Measurements from ENCODE around the gene RBBP5.
"Not testable (repeated sequence)": the region's sequence is repeated elsewhere in the genome, so short reads cannot be mapped to it uniquely, and the experiment has no call there.

The RBBP5 gene, protein sequence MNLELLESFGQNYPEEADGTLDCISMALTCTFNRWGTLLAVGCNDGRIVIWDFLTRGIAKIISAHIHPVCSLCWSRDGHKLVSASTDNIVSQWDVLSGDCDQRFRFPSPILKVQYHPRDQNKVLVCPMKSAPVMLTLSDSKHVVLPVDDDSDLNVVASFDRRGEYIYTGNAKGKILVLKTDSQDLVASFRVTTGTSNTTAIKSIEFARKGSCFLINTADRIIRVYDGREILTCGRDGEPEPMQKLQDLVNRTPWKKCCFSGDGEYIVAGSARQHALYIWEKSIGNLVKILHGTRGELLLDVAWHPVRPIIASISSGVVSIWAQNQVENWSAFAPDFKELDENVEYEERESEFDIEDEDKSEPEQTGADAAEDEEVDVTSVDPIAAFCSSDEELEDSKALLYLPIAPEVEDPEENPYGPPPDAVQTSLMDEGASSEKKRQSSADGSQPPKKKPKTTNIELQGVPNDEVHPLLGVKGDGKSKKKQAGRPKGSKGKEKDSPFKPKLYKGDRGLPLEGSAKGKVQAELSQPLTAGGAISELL

DNA sequence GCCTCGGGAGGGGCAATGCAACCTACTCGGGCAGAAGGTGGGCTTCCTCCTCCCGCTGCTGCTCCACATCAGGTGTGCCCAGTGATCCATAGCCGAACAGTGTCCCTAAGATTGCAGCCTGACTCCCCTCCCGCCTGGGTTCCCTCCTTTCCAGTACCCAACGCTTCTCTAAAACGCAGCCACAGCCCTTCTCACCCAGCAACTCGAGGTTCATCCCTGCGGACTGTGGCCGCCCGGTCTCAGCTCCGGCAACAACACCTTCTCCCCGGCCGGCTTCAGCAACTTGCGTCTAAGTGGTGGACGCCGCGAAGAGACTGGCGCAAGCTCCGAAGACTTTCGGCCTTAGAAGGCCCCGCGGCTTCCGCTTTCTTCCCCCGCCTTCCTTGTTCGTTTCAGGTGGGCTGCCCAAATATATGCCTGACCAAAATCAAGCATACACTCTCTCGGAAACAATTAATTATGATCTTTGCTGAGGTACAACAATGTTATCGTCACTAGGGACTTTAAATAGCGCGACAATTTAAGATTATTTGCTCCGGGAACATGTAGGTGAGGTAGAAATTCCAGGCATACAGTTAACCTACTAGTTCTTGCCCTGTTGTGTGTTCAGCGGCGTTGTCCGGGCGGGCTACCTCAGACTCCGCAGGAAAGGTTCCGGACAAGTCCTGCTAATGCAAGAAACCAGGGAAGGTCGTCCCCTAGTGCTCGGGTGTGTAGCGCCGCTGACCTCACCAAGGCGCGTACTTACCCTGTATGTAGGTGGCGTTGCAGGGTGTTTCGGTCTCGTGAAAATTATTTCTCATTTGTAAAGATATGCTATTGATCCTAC, at the start of gene RBBP5:
TSS of gene RBBP5 (minus strand) at position 319 of the 829 bp plus-strand sequence. CDS start at position 214, 105 bp downstream.
- in situ Hi-C loops (cut with MboI; ENCODE audit: low sequenced_read_pairs), result no loop called here

DNA sequence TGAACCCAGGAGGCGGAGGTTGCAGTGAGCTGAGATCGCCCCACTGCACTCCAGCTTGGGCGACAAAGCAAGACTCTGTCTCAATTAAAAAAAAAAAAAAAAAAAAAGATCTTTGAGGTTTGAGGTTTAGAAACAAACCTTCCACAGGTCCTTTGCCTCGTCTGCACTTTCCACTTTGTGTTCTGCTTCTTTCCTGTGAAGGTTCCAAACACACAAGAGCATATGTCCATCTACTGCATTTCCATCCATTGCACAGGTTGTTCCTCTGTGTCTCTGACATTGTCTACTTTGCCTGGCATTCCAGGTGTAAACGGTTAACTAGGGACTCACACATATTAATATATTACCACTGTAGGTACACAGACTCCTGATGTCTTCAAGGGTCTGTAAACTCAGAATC, 49.6 kb upstream of the RBBP5 start:
- in situ Hi-C loops (cut with MboI; ENCODE audit: low sequenced_read_pairs), result no loop called here

DNA sequence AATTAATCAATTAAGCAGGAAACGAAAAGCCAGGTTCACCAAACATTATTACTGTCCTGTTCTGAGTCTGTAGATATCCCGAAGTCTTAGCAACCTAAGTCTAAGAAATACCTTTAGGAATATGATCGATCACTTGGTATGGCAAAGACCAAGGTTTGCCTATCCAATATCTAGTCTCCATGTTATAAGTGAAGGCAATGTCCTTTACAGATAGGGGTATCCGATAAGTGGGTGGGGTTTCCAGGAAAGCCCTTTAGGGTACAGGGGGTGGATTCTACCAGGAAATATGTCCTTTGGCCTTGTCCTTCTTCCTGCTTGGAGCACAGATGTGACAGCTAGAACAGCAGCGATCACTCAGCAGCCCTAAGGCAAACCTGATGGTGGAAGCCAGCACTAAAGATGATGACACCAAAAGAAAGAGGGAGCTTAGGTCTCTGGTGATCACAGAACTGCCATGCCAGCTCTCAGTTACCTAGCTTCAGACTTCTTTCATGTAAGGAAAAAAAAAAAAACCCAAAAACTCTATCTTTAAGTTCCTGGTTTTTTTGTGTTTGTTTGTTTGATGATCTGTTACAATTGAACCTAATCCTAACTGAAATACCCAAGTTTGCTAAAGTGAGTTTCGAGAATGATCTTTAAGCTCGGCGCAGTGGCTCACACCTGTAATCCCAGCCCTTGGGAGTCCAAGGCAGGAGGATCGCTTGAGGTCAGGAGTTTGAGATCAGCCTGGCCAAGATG, 48.9 kb upstream of the RBBP5 start:
- in situ Hi-C loops (cut with MboI; ENCODE audit: low sequenced_read_pairs), result no loop called here

DNA sequence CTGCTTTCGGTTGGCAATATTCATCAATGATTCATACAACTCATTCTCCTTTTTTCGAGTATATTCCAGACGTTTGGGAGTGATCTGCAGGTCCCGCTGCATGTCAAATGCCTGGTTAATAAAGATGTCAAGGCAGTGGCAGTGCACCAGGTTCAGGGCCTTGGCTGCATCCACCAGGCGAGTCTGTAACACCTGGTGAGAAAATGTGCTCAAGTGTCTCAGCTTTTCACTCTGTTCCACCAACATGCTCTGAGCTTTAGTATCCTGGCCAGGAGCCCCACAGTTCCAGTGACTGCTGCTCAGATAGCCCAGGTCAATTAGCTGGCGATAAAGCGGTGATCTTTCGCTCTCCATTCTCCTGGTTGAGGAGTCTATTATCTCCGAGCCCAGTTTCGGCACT, 47.5 kb upstream of the RBBP5 start:
- in situ Hi-C loops (cut with MboI; ENCODE audit: low sequenced_read_pairs), result no loop called here

DNA sequence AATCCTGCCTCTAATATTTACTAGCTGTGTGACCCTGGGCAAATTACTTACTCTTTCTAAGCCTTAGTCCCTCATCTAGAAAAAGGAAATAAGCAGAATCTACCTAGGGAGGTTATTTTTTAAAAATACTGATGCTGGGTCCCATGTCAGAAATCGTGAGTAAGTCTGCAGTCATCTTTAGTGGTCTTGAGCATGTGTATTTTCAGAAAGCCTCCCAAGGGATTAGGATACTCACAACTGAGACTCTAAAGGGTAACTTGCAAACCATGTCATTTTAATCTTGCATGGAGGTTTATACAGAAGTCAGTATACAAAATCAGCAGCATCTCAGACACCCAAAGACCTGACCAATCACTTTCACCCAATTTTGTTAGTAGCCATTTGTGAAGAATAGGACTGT, 46.5 kb upstream of the RBBP5 start:
- in situ Hi-C loops (cut with MboI; ENCODE audit: low sequenced_read_pairs), result no loop called here

DNA sequence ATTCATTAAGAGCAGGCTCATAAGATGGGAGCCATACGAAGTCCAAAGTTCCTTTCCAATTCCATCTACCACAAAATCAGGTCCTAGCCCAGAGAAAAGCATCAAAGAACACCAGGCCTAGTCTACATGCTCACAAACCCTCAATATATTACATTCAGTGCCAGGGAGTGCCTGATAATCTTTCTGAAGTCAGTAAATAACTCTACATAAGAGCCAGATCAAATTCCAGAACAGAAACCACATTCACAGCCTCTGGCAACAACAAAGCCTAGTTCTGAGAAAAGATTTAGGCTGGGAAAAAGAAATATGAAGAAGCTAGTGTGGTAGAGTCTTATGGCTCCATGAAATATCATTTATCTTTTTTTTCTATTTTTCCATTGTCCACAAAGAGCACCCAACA, 40.5 kb upstream of the RBBP5 start:
- in situ Hi-C loops (cut with MboI; ENCODE audit: low sequenced_read_pairs), result no loop called here

DNA sequence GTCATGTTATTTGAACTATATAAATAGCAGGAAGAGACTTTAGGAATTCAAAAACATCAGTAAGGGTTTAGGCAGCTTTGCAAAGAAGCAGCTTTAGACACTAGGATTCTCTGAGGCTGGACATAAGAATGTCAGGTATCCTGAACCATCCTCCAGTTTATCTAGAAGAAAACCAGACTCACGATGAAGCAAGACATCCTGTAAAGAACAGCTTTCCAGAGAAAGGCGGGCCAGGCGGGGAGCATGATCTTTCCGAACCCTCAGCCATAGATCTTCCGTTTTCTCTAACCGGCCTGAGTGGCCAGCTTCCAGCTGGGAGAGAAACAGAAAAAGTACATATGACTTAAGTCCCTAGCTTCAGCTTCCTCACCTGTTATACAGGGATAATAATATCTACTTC, 39.3 kb upstream of the RBBP5 start:
- in situ Hi-C loops (cut with MboI; ENCODE audit: low sequenced_read_pairs), result no loop called here

DNA sequence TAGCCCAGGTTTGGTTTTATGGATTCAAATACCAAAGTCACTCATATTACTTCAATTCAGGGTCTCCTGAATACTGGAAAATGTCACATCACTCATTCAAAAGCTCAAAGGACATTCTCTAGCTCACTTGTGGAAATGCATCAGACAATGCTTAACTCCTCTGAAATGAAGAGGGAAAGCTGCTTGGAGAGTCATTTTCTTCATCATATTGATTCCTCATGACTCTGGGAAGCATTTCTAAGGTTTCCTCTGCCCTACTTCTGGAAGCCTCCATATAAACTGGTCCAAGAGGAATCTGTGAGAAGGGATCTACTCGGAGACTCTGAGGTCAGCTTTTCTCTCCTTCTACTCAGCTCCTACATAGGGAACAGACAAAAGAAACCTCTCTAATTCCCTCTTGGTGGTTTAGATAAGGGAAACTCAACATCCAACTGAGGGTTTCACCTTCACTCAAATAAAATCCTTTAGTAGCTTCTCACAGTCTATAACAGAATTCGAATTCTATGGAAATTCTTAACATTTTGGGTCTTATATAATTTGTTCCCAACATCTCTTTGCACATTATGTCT, 36.4 kb upstream of the RBBP5 start:
- in situ Hi-C loops (cut with MboI; ENCODE audit: low sequenced_read_pairs), result no loop called here

DNA sequence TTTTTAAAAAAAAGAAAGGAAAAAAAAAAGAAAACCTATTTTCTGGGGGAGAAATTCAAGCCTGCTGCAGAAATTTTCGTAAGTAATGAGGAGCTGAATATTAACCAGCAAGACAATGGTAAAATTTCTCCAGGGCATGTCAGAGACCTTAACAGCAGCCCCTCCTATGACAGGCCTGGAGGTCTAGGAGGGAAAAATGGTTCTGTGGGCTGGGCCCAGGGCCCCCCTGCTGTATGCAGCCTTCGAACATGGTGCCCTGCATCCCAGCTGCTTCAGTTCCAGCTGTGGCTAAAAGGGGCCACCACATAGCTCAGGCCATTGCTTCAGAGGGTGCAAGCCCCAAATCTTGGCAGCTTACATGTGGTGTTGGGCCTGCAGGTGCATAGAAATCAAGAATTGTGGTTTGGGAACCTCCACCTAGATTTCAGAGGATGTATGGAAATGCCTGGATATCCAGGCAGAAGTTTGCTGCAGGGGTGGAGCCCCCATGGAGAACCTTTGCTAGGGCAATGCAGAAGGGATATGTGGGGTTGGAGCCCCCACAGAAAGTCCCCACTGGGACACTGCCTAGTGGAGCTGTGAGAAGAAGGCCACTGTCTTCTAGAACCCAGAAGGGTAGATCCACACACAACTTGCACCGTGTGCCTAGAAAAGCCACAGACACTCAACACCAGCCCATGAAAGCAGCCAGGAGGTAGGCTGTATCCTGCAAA, 34.0 kb upstream of the RBBP5 start:
- in situ Hi-C loops (cut with MboI; ENCODE audit: low sequenced_read_pairs), result not testable (repeated sequence)

DNA sequence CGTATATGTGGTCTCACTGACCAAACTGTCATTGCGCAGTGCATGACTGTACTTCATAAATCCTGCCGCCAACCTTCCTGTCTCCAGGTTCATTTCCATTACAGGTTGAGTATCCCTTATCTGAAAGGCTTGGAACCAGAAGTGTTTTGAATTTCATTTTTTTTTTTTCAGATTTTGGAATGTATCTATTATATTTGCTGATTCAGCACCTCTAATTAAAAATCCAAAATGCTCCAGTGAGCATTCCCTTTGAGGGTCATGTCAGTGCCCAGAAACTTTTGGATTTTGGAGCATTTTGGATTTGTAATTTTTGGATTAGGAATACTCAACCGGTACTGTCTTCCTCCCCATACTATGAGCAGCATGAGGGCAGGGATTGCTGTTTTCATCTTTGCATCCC, 30.7 kb upstream of the RBBP5 start:
- in situ Hi-C loops (cut with MboI; ENCODE audit: low sequenced_read_pairs), result no loop called here

DNA sequence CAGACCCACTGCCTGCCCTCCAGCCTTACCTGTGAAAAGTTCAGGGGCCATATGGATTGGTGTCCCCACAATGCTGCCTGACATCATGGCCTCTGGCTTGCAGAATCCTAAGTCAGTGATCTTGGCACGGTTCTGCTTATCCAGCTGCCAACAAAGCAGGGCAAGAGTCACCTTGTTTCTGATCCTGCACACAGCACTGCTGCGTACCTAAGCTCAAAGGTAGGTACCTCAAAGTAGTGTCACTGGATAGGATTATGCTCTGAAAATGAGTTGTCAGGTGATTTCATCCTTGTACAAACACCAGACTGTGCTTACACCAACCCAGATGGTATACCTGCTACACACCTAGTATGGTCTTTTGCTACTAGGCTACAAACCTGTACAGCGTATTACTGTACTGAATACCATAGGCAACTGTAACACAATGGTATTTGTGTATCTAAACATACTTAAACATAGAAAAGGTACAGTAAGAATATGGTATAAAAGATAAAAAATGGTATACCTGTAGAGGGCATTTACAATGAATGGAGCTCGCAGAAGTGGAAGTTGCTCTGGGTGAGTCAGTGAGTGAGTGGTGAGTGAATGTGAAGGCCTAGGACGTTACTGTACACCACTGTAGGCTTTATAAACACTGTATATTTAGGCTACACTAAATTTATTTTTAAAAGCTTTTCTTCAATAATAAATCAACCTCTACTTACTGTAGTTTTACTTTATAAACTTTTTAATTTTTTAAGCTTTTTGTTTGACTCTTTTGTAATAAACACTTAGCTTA, 29.1 kb upstream of the RBBP5 start:
- in situ Hi-C loops (cut with MboI; ENCODE audit: low sequenced_read_pairs), result no loop called here

DNA sequence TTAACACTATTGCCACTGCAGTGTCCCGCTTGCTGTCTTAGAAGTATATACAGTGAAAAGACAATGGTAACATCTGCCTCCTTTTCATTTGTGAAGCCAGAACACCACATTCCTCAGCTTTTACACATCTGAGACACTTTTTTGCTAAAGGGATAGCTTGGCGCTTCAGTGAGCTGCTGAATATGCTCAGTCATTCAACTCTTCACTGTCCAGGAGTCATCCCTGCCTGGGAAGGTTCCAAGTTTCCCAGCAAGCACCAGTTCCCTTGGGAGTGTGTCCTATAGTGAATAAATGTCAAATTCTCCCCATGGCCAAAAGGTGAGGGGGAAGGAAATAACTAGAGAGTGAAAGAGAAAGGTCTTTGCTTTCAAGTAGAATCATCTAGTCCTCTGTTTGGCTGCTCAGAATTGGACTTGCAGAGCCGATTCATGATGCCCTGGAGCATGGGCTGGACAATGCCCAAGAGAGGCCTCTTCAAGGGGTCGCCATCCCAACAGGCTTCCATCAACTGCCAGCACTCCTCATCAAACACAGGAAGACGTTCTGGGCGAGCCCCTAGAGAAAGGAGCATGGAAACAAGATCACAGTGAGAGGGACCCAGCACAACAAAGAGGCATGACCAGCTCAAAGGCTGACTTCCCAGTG, 25.5 kb upstream of the RBBP5 start:
- in situ Hi-C loops (cut with MboI; ENCODE audit: low sequenced_read_pairs), result no loop called here

DNA sequence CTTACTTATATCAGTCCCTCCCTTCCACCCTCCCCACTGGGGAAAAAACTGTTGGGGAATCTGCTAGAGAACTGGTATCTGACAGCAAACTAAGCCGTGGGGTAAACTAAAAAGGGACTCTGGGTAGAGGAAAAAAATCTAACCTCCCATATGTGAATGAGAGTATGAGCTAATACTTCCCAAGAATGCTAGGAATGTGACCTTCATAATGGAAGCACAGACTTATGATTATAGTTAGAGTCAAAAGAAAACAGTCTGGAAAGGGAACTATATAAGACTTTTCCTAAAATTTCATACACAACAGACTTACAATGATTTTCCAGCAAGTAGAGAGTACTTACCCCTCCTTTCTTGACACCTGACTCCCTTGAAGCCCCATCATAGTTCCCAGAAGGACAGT, 23.0 kb upstream of the RBBP5 start:
- in situ Hi-C loops (cut with MboI; ENCODE audit: low sequenced_read_pairs), result no loop called here

DNA sequence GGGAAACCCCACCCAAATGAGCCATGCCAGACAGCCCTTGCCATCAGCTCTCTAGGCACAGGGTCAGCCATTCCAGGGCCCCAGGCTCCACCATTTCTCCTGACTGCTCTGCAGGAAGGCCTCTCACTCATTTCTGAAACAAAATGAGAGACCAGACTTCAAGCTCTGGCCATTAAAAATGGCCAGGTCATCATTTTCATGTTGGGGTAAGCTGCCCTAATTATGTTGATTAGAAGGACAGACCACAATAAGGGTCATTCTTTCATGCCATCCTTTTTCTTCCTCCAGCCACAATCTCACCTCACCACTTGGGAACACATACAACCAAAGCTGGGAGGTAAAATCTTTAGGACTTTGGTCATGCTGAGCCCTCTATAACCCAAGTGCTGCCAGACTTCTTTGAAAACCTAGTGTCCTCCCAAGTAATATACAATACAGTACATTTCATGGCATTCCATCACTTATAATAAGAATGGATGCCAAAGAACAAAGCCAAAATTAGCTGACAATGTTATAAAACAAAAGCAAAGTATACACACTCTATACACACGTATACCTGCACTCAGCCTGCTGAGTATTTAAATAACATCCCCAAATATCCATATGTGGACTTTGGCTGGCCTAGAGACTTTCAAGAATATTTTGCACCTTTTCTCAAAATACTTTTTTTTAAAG, 22.4 kb upstream of the RBBP5 start:
- in situ Hi-C loops (cut with MboI; ENCODE audit: low sequenced_read_pairs), result no loop called here

DNA sequence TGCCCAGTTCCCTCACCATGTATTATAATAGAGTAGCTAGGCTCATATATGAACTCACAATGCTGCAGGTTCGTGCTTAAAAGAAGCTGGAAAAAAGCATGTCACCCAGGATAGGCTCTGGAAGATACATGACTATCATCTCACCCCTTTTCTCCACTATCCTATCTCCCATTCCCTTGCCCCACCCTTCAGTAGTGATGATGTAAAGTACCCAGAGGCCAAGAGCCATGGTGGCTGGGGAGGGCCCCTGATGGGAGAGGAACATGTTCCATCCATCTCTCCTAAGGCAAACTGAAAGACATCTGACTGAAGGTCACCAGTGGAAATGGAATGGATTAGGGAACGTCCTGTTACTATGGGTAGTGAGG, 20.3 kb upstream of the RBBP5 start:
- in situ Hi-C loops (cut with MboI; ENCODE audit: low sequenced_read_pairs), result no loop called here

DNA sequence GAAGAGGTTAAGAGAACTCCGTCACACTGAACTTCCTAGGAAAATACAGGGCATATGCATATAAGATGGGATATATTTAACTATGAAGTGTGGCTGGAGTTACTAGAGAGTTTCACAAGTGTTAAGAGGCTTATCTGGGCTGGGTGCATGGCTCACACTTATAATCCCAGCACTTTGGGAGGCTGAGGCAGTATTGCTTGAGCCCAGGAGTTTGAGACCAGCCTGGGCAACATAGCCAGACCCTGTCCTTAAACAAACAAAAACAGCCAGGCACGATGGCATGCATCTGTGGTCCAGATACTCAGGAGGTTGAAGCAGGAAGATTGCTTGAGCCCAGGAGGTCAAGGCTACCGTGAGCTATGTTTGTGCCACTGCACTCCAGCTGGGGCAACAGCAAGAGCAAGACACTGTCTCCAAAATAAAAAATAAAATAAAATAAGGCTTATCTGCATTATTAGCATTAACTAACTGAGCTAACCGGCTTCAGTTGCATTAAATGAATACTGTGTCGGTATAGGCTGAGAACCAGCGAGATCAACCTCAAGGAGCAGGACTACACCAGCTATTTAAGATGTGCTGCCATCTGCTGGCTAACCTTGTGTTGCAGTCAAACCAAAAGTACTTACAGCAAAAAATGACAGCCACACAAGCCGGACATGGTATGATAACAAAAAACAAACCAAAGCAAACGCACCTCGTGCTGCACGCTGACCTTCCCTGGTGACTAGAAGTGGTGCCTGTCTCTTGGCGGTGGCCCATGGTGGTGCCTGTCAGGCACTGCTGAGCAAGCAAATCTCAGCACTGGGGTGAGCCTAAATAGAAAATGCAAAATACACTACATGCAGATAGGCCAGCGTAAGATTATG, 19.7 kb upstream of the RBBP5 start:
- in situ Hi-C loops (cut with MboI; ENCODE audit: low sequenced_read_pairs), result no loop called here

DNA sequence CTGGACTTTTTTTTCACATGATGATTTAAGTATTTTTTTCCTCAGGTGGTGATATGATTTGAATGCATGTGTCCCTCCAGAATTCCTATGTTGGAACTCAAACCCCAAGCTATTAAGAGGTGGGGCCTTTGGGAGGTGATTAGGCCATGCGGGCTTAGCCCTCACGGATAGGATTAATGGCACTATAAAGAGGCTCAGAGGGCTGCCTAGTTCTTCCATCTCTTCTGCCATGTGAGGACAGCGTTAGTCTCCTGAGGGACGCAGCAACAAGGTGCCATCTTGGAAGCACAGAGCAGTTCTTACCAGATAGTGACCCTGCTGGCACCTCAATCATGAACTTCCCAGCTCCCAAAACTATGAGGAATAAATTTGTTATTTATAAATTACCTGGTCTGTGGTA, 18.3 kb upstream of the RBBP5 start:
- in situ Hi-C loops (cut with MboI; ENCODE audit: low sequenced_read_pairs), result no loop called here

DNA sequence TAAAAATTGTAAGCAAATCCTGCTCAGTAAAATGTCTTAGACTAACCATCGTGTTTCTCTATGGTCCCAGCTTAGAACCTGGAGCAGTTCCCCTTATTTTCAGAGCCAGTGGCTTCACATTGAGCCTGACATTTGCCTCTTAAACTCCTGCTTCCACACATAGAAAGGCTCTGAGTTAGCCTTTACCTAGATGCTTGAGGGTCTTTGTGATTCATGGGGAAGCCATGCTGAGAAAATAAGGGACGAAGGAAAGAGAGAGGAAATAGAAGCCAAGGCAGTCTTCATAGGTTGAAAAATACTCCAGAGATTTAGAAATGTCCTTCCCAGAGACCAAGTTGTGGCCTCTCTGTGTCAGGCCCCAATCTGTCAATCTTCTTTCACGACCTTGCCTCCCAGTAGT, 16.1 kb upstream of the RBBP5 start:
- in situ Hi-C loops (cut with MboI; ENCODE audit: low sequenced_read_pairs), result no loop called here
